ENCODE data around the gene RASSF8. TPM values are rescaled to one million over a fixed set of nuclear protein-coding genes. Genes with fewer than 3 reads are reported as not detected.

Gene RASSF8
- total and polyA plus RNA-seq, 11 donors: 5.2 to 44.6 (median 28.5) TPM

DNA sequence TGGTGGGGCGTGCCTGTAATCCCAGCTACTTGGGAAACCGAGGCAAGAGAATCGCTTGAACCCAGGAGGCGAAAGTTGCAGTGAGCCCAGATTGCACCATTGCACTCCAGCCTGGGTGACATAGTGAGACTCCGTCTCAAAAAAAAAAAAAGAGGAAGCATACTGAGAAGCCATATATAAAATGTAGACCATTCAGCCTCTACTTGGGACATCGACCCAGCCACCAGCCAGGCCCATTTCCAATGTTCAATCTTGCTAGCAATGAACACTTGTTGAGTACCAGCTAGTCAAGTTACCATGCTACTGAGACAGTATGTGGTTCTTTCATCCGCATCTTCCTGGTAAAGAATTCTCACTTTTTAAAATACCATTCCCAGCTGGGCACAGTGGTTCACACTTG lies 33.4 kb upstream of the RASSF8 start:
- intact Hi-C loops (cut with DNase I): no loop called here
- Histone ChIP-seq H3K9me3 (no peaks in the 10 kb centered on the region), H3K36me3 (no peaks in the 10 kb centered on the region), H3K4me3 (no peak overlapping the region), H3K27me3 (no peaks in the 10 kb centered on the region), H3K27ac (no peak overlapping the region), H3K4me1 (no peaks in the 10 kb centered on the region)
- ATAC-seq (no peak), DNase-seq (no peak)
- TF ChIP-seq POLR2A (IDR thresholded peaks at IDR 0.05): no peak
- TF ChIP-seq, protein P1, sequence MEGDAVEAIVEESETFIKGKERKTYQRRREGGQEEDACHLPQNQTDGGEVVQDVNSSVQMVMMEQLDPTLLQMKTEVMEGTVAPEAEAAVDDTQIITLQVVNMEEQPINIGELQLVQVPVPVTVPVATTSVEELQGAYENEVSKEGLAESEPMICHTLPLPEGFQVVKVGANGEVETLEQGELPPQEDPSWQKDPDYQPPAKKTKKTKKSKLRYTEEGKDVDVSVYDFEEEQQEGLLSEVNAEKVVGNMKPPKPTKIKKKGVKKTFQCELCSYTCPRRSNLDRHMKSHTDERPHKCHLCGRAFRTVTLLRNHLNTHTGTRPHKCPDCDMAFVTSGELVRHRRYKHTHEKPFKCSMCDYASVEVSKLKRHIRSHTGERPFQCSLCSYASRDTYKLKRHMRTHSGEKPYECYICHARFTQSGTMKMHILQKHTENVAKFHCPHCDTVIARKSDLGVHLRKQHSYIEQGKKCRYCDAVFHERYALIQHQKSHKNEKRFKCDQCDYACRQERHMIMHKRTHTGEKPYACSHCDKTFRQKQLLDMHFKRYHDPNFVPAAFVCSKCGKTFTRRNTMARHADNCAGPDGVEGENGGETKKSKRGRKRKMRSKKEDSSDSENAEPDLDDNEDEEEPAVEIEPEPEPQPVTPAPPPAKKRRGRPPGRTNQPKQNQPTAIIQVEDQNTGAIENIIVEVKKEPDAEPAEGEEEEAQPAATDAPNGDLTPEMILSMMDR (IDR thresholded peaks at IDR 0.05): no peak
- WGBS, 4 donors: 96 to 98% (median 97%) methylated on average over 7 of the region's 7 CpGs

DNA sequence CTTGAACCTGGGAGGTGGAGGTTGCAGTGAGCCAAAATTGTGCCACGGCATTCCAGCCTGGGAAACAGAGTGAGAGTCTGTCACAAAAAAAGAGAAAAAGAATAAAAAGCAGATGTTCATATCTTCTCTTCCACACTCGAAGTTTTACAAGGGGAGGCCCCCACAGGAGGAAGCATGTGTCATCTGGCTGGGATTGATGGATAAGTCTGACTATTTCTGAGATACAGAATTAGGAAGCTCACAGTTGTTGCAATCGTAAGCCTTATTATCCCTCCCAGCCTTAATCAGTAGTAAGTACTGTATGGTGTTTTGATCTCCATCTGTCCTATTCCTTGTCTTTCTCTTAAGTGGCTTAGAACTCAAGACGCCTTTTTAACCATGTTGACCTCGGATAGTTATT lies 31.9 kb upstream of the RASSF8 start:
- TF ChIP-seq POLR2A (IDR thresholded peaks at IDR 0.05): no peak
- TF ChIP-seq, protein P1 (IDR thresholded peaks at IDR 0.05): no peak
- no peak for ATAC-seq
- H3K9me3 ChIP-seq: no peaks in the 10 kb centered on the region
- intact Hi-C loops (cut with DNase I): no loop called here
- H3K27ac ChIP-seq: no peak overlapping the region
- WGBS, 4 donors: 68 to 79% (median 74%) methylated on average over 5 of the region's 5 CpGs
- no peaks in the 10 kb centered on the region for H3K36me3 ChIP-seq
- no peaks in the 10 kb centered on the region for H3K4me1 ChIP-seq
- no peak for DNase-seq
- H3K4me3 ChIP-seq: no peak overlapping the region
- no peaks in the 10 kb centered on the region for H3K27me3 ChIP-seq

DNA sequence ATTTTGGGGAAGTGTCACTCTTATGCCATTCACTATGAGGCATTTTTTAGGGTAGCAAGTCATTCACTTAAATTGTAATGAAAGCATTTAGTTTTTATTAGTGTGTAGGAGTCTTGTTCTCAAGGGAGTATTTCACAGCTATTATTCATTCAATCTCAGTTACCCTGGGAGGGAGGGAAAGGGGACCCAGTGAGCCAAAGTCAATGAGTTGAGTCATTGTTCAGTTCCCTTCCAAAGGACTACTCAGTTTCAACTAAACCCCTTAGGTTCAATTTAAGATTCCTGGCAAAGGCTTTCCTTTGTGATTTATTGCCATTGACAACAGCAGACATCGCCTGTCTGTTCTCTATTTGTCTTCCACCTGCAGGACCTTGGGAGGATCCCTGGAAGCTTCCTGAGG lies 29.3 kb upstream of the RASSF8 start:
- intact Hi-C loops (cut with DNase I): no loop called here
- ATAC-seq: peak in 3 of 4 donors; percentile 30 to 88 (median 42)
- H3K36me3 ChIP-seq: no peaks in the 10 kb centered on the region
- WGBS, 4 donors: 45 to 76% (median 73%) methylated on average over 1 of the region's 1 CpG
- no peak for DNase-seq
- H3K4me3 ChIP-seq: no peak overlapping the region
- H3K4me1 ChIP-seq: no peaks in the 10 kb centered on the region
- TF ChIP-seq, protein P1 (IDR thresholded peaks at IDR 0.05): no peak
- TF ChIP-seq POLR2A (IDR thresholded peaks at IDR 0.05): no peak
- no peaks in the 10 kb centered on the region for H3K27me3 ChIP-seq
- H3K27ac ChIP-seq: no peak overlapping the region
- H3K9me3 ChIP-seq: no peaks in the 10 kb centered on the region

DNA sequence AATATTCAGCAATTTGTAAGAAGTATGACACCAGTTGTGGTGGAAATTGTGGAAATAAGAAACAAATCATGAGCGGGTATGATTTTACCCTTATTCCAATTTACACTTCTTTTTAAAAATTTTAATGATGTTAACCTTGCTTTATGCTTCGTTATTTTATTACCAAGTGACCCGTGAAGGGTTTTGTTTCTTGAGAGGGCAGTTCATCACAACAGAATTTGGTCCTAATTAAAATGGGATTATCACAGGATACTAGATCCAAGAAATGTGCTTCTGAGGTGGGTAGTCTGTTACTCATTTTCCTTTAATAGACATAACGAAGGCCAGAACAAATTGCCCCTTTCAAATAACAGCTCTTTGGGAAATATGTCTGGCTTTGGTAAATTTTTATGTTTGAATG lies 25.5 kb upstream of the RASSF8 start:
- Histone ChIP-seq H3K9me3 (no peaks in the 10 kb centered on the region), H3K4me3 (no peak overlapping the region), H3K4me1 (peaks cover 0 to 2% (median 0%) of the 10 kb centered on the region in 12 donors), H3K27ac (no peak overlapping the region), H3K27me3 (no peaks in the 10 kb centered on the region), H3K36me3 (no peaks in the 10 kb centered on the region)
- no peak for TF ChIP-seq POLR2A (IDR thresholded peaks at IDR 0.05)
- TF ChIP-seq, protein P1 (IDR thresholded peaks at IDR 0.05): no peak
- intact Hi-C loops (cut with DNase I): loop anchor here in 1 of 10 donors (10.0 kb wide), 1 partner anchor 858 kb away; no protein-coding TSS in a partner anchor
- DNase-seq (no peak), ATAC-seq (no peak)
- 85 to 96% (median 95%) methylated on average over 4 of the region's 4 CpGs for WGBS, 4 donors

All from heart left ventricle (tissue), 16 donors.